ENCODE measurements around the gene RCC2.

GRCh38 chr1:17370618-17371017 is 68.9 kb downstream of the RCC2 start:
- no peak for TF ChIP-seq CTCF (IDR thresholded peaks at IDR 0.05)
- no peak for TF ChIP-seq POLR2A (IDR thresholded peaks at IDR 0.05)

Measured in uterus (tissue), 2 donors.